Suprapubic skin (tissue), 4 donors: ENCODE measurements around the gene GMCL2. TPM values are rescaled to one million over a fixed set of nuclear protein-coding genes. Genes with fewer than 3 reads are reported as not detected.

Experiments used
- DNase-seq, 2 donors: peaks; one replicate each; pipeline ENCODE4 v3.0.0-alpha.2; 2019; ENCODE audit warnings: low spot score in 2 of 2
- H3K27ac ChIP-seq: fragments of 200-600 bp; sonication (generic); one replicate; pipeline ENCODE4 v1.5.1; 2019
- H3K27me3 ChIP-seq: fragments of 200-600 bp; sonication (generic); one replicate; pipeline ENCODE4 v1.5.1; 2019
- H3K36me3 ChIP-seq: fragments of 200-600 bp; sonication (generic); one replicate; pipeline ENCODE4 v1.5.1; 2019
- H3K4me1 ChIP-seq: fragments of 200-600 bp; sonication (generic); one replicate; pipeline ENCODE4 v1.5.1; 2019
- H3K4me3 ChIP-seq: fragments of 200-600 bp; sonication (generic); one replicate; pipeline ENCODE4 v1.5.1; 2019; ENCODE audit warnings: mild to moderate bottlenecking
- H3K9me3 ChIP-seq: fragments of 200-600 bp; sonication (generic); one replicate; pipeline ENCODE4 v1.5.1; 2019
- EP300 ChIP-seq: sonication (generic); formaldehyde crosslinking; IDR thresholded peaks from one replicate; pipeline ENCODE4 v1.6.1; 2017; ENCODE audit warnings: antibody characterized with exemption
- POLR2A ChIP-seq, 2 donors: fragments of 450-650 bp; IDR thresholded peaks; one replicate each; pipeline ENCODE4 v1.6.1; 2017; ENCODE audit warnings: antibody characterized with exemption in 2 of 2, mild to moderate bottlenecking in 2 of 2, moderate library complexity in 2 of 2
- POLR2AphosphoS5 ChIP-seq, 3 donors: sonication (generic); formaldehyde crosslinking; IDR thresholded peaks; one replicate each; pipeline ENCODE4 v1.6.1; 2017; ENCODE audit warnings: antibody characterized with exemption in 3 of 3
- WGBS: methylation state at CpG from one replicate; pipeline ENCODE4 v1.1.5; 2018; 5-methylcytosine and 5-hydroxymethylcytosine counted together
- total RNA-seq, 4 donors: library from RNA; depleted of rRNA; stranded (reverse); fragments of >200 nt; gene quantifications; one replicate each; pipeline ENCODE4 v1.1.0, GENCODE V29; 2016
- TF ChIP-seq, protein P1 (sequence below), 2 donors: fragments of 200-600 bp in 1 of 2; fragments of 450-650 bp in 1 of 2; sonication (generic) in 1 of 2; IDR thresholded peaks; one replicate each; pipeline ENCODE4 v1.5.1; 2016 to 2019; ENCODE audit warnings: antibody characterized with exemption in 2 of 2, mild to moderate bottlenecking in 1 of 2, moderate library complexity in 1 of 2

The GMCL2 gene
- total RNA-seq, 4 donors from 2014 or later: 0.49 TPM; not detected in 3

DNA sequence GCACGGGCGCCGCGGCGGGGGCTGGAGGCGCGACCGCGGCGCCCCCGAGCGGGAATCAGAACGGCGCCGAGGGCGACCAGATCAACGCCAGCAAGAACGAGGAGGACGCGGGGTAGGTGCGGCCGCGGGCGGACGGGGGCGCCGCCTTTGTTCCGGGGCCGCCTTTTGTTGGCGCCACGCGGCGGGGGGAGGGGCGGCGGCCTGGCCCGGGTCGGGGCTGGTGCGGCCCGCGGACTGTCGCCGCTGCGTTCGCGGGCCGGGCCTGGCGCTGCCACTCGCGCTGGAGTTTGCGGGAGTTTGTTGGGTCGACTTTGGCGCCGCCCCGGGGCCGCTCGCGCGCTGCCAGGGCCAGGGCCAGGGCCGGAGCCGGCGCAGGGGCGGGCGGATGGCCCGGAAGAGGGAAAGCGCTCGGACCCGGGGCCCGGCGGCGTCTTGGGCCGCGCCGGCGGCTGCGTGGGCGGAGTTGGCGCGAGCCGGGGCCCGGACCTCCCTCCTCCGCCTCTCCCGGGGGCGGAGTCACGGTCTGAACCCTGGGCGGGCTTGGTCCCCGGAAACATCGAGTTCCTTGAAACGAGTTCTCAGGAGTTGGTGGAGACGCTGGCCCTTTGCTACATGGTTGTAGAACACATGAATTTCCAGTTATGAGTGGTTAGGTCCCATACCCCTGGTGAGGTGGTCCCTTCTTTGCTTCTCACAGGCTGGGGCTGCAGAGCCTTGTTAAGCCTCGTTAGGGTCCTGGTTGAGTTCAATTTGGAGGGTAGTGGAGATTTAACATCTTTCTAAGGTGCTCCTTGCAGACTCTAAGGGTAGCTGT, 18.0 kb upstream of the GMCL2 start:
- H3K4me3 ChIP-seq: peak overlapping the region; percentile 88
- H3K4me1 ChIP-seq: peaks cover 54% of the 10 kb centered on the region
- TF ChIP-seq POLR2A (IDR thresholded peaks at IDR 0.05) (peak in 1 of 2 donors; percentile 28), EP300 (no peak), POLR2AphosphoS5 (IDR thresholded peaks at IDR 0.05) (peak in 1 of 3 donors; percentile 12)
- DNase-seq: peak; percentile 87 to 89
- 2% methylated on average over 12 of the region's 90 CpGs for WGBS
- H3K9me3 ChIP-seq: no peaks in the 10 kb centered on the region
- peaks cover 36% of the 10 kb centered on the region for H3K36me3 ChIP-seq
- peak overlapping the region; percentile 98 for H3K27ac ChIP-seq
- H3K27me3 ChIP-seq: no peaks in the 10 kb centered on the region

- peaks cover 61% of the 10 kb centered on the region for H3K4me1 ChIP-seq
- H3K27ac ChIP-seq: peak within 1 kb of the TSS; percentile 98
- peak; percentile 97 to 99 (median 98) for TF ChIP-seq POLR2AphosphoS5 (IDR thresholded peaks at IDR 0.05)
- TF ChIP-seq POLR2A (IDR thresholded peaks at IDR 0.05): peak; percentile 96 to 99
- no peak for TF ChIP-seq EP300
- TF ChIP-seq, protein P1, sequence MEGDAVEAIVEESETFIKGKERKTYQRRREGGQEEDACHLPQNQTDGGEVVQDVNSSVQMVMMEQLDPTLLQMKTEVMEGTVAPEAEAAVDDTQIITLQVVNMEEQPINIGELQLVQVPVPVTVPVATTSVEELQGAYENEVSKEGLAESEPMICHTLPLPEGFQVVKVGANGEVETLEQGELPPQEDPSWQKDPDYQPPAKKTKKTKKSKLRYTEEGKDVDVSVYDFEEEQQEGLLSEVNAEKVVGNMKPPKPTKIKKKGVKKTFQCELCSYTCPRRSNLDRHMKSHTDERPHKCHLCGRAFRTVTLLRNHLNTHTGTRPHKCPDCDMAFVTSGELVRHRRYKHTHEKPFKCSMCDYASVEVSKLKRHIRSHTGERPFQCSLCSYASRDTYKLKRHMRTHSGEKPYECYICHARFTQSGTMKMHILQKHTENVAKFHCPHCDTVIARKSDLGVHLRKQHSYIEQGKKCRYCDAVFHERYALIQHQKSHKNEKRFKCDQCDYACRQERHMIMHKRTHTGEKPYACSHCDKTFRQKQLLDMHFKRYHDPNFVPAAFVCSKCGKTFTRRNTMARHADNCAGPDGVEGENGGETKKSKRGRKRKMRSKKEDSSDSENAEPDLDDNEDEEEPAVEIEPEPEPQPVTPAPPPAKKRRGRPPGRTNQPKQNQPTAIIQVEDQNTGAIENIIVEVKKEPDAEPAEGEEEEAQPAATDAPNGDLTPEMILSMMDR (IDR thresholded peaks at IDR 0.05): no peak
- DNase-seq: peak; percentile 97 to 99
- no peaks in the 10 kb centered on the region for H3K27me3 ChIP-seq
- H3K36me3 ChIP-seq: peaks cover 28% of the 10 kb centered on the region
- peak within 1 kb of the TSS; percentile 88 for H3K4me3 ChIP-seq
- no peaks in the 10 kb centered on the region for H3K9me3 ChIP-seq
- WGBS: 0% methylated on average over 12 of the region's 96 CpGs
These were observed 17.2 kb upstream of the GMCL2 start, which contains the start of gene HNRNPAB for GRCh38 chr5:178204182-178204934. HNRNPAB (plus strand) TSS chr5:178204533; CDS start chr5:178204838, 305 bp downstream.

DNA sequence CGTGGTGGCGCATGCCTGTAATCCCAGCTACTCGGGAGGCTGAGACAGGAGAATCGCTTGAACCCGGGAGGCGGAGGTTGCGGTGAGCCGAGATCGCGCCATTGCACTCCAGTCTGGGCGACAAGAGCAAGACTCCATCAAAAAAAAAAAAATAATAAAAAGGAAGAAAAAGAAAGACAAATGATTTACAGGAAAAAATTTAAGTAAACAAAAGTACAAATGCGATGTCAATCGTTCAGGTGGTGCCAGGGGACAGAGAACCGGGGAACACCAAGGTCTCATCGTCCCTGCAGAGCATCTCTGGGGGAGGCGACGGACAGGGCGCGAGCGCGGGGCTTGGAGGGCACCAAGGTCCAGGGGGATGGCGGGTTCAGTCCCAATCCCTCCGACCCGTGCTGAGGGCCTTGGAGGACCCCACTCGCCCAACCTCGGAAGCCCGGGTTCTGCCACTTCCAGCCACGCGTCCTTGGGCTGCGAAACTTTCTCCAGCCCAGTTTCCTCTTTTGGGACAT, 16.6 kb upstream of the GMCL2 start:
- Histone ChIP-seq H3K9me3 (no peaks in the 10 kb centered on the region), H3K27me3 (no peaks in the 10 kb centered on the region), H3K4me1 (peaks cover 61% of the 10 kb centered on the region), H3K4me3 (peak overlapping the region; percentile 88), H3K27ac (no peak overlapping the region), H3K36me3 (peaks cover 22% of the 10 kb centered on the region)
- peak in 1 of 2 donors; percentile 81 for DNase-seq
- 30% methylated on average over 25 of the region's 30 CpGs for WGBS
- no peak for TF ChIP-seq POLR2AphosphoS5 (IDR thresholded peaks at IDR 0.05)
- TF ChIP-seq, protein P1 (IDR thresholded peaks at IDR 0.05): no peak
- no peak for TF ChIP-seq EP300
- TF ChIP-seq POLR2A (IDR thresholded peaks at IDR 0.05): no peak

DNA sequence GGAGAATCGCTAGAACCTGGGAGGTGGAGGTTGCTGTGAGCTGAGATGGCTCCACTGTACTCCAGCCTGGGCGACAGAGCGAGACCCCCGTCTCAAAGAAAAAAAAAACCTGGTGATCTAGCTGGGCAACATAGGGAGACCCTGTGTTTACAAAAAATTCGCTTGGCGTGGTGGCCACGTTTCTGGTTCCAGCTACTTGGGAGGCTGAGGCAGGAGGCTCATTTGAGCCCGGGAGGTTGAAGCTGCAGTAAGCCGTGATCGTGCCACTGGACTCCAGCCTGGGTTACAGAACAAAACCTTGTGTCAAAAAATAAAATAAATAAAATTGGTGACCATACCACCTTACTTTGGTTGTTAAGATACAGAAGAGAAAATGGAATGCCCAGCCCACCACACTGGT, 15.4 kb upstream of the GMCL2 start:
- H3K27ac ChIP-seq: no peak overlapping the region
- no peaks in the 10 kb centered on the region for H3K27me3 ChIP-seq
- no peak for TF ChIP-seq POLR2AphosphoS5 (IDR thresholded peaks at IDR 0.05)
- TF ChIP-seq, protein P1 (IDR thresholded peaks at IDR 0.05): no peak
- no peak for TF ChIP-seq EP300
- TF ChIP-seq POLR2A (IDR thresholded peaks at IDR 0.05): no peak
- H3K4me1 ChIP-seq: peaks cover 50% of the 10 kb centered on the region
- peak; percentile 55 to 61 for DNase-seq
- no peak overlapping the region for H3K4me3 ChIP-seq
- 95% methylated on average over 10 of the region's 10 CpGs for WGBS
- no peaks in the 10 kb centered on the region for H3K9me3 ChIP-seq
- H3K36me3 ChIP-seq: peaks cover 10% of the 10 kb centered on the region

- Histone ChIP-seq H3K27me3 (no peaks in the 10 kb centered on the region), H3K9me3 (no peaks in the 10 kb centered on the region), H3K4me3 (no peak overlapping the region), H3K36me3 (peaks cover 6% of the 10 kb centered on the region), H3K4me1 (peaks cover 44% of the 10 kb centered on the region), H3K27ac (no peak overlapping the region)
- DNase-seq: peak; percentile 37 to 46
- TF ChIP-seq POLR2A (IDR thresholded peaks at IDR 0.05) (no peak), POLR2AphosphoS5 (IDR thresholded peaks at IDR 0.05) (no peak), EP300 (no peak)
- TF ChIP-seq, protein P1 (IDR thresholded peaks at IDR 0.05): no peak
- 22% methylated on average over 2 of the region's 2 CpGs for WGBS
These were observed 14.7 kb upstream of the GMCL2 start for GRCh38 chr5:178201927-178202235.
